Measurements from ENCODE around the gene MAEA.

MAEA gene

GRCh38 chr4:1382776-1383727, 93.4 kb downstream of the MAEA start:
- DNase-seq: no peak

- DNase-seq: no peak
Measured at GRCh38 chr4:1383728-1384591, 94.3 kb downstream of the MAEA start.

GRCh38 chr4:1384675-1385372, 95.1 kb downstream of the MAEA start:
- DNase-seq: no peak

- DNase-seq: no peak
Measured at GRCh38 chr4:1385373-1386340, 96.0 kb downstream of the MAEA start.
